ENCODE measurements around the gene CUL1. TPM values are rescaled to one million over a fixed set of nuclear protein-coding genes. Genes with fewer than 3 reads are reported as not detected.

Gene CUL1
- total RNA-seq, 1 experiment from 2014 or later = 88.2 TPM

GRCh38 chr7:148761499-148762278, 63.0 kb downstream of the CUL1 start:
- DNase-seq (ENCODE audit: low read depth) = peak; percentile 66

- no peak for DNase-seq (ENCODE audit: low read depth)
These were observed 64.9 kb downstream of the CUL1 start for GRCh38 chr7:148763622-148764021.

- DNase-seq (ENCODE audit: low read depth) = no peak
These were observed 71.3 kb downstream of the CUL1 start for GRCh38 chr7:148770004-148770403.

GRCh38 chr7:148772297-148773089, 73.8 kb downstream of the CUL1 start:
- DNase-seq (ENCODE audit: low read depth) = peak; percentile 98

GRCh38 chr7:148773334-148773733, 74.6 kb downstream of the CUL1 start:
- no peak for DNase-seq (ENCODE audit: low read depth)

- no peak for DNase-seq (ENCODE audit: low read depth)
These were observed 75.8 kb downstream of the CUL1 start for GRCh38 chr7:148774471-148774870.

- DNase-seq (ENCODE audit: low read depth) = no peak
These were observed 84.2 kb downstream of the CUL1 start for GRCh38 chr7:148782757-148783456.

- DNase-seq (ENCODE audit: low read depth) = no peak
These were observed 85.3 kb downstream of the CUL1 start for GRCh38 chr7:148783801-148784527.

- no peak for DNase-seq (ENCODE audit: low read depth)
These were observed 89.0 kb downstream of the CUL1 start for GRCh38 chr7:148787571-148788295.

- no peak for DNase-seq (ENCODE audit: low read depth)
These were observed 90.5 kb downstream of the CUL1 start for GRCh38 chr7:148789220-148789619.

GRCh38 chr7:148790131-148790726, 91.5 kb downstream of the CUL1 start:
- no peak for DNase-seq (ENCODE audit: low read depth)

GRCh38 chr7:148790850-148791249, 92.1 kb downstream of the CUL1 start:
- DNase-seq (ENCODE audit: low read depth) = no peak

GRCh38 chr7:148791546-148791945, 92.8 kb downstream of the CUL1 start:
- DNase-seq (ENCODE audit: low read depth) = no peak

GRCh38 chr7:148793590-148793989, 94.9 kb downstream of the CUL1 start:
- DNase-seq (ENCODE audit: low read depth) = no peak

GRCh38 chr7:148794476-148794875, 95.8 kb downstream of the CUL1 start:
- no peak for DNase-seq (ENCODE audit: low read depth)

- DNase-seq (ENCODE audit: low read depth) = no peak
These were observed 98.1 kb downstream of the CUL1 start for GRCh38 chr7:148796841-148797240.

GRCh38 chr7:148799893-148800555, 101.3 kb downstream of the CUL1 start:
- DNase-seq (ENCODE audit: low read depth) = no peak

GRCh38 chr7:148800677-148801076, 102.0 kb downstream of the CUL1 start:
- no peak for DNase-seq (ENCODE audit: low read depth)

GRCh38 chr7:148802101-148802493, 103.4 kb downstream of the CUL1 start:
- DNase-seq (ENCODE audit: low read depth) = no peak

GRCh38 chr7:148803094-148803493, 104.4 kb downstream of the CUL1 start:
- no peak for DNase-seq (ENCODE audit: low read depth)

Measured in LHCN-M2 (cell line).